Kidney glomerular epithelial cell (primary cell): ENCODE data around the gene RFX5.

Source experiments
- DNase-seq: peaks from one replicate; lab custom pipeline; 2025; lab: John Stamatoyannopoulos, UW

The RFX5 gene

DNA sequence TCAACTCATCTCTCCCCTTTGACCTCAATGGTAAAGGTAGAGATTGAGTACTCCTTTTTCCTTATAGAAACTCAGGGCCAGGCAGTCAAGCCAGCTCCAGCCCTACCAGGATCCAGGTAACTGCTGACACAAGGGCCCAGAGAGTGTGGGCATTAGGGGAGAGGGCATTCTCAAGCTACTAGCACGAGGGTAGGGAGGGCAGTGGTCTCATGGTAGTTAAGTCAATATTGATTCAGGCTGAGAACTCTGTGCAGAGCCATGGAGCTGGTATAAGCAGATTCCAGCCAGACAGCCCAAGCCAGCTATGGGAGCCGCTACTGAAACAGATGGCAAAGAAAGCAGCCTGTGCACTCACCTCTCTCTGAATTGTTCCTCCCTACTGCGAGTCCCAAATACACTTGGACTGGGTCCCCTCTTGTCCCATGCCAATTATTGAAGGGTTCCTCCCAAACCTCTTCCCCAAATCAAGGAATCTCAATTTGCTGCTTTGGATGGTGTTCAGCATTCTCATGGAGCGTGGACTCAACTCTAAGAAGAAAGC is 22.6 kb downstream of the RFX5 start:
- no peak for DNase-seq

DNA sequence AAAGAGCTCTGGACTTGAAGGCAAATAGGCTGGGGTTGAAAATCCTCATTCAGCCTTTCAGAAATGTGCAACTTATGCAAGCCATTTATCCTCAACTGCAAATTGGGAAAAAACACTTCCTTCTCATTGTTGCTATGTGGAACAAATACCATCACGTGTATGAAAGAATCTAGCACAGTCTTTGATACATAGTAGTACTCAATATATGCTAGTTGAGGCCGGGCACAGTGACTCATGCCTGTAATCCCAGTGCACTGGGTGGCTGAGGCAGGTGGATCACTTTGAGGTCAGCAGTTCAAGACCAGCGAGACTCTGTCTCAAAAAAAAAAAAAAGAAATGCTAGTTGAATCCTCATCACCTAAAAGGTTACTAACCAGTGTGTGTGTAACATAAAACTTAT is 28.1 kb downstream of the RFX5 start:
- no peak for DNase-seq

DNA sequence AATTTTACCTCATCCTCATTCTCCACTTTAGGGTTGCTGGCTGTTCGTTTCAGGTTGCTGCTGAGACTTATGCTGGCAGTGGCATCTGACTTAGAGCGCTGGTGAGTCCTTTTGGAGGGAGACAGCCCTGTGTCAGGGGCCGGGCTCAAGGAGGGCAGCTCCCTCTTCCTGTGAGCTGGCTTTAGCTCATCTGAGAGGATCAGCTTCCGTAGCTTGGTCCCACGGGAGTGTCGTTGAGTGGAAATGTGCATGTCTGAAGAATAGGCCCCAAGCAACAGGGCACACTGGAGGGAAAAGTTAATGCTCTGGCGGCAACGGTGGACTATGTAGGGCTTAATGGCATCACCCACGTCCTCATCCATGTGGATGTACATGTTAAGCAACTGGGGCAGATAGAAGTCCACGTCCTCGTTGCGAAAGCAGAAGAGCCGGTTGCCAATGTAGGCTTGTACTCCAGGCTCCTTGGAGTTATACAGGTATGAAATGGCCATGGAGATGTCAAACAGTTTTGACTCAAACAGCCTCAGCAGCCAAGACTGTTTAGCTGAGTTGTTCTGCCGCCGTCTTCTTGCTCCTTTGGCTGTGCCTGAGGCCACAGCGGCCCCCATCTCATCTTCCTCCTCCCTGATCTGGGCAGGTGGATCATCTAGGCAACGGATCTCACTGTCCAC is 31.4 kb downstream of the RFX5 start:
- DNase-seq: no peak

DNA sequence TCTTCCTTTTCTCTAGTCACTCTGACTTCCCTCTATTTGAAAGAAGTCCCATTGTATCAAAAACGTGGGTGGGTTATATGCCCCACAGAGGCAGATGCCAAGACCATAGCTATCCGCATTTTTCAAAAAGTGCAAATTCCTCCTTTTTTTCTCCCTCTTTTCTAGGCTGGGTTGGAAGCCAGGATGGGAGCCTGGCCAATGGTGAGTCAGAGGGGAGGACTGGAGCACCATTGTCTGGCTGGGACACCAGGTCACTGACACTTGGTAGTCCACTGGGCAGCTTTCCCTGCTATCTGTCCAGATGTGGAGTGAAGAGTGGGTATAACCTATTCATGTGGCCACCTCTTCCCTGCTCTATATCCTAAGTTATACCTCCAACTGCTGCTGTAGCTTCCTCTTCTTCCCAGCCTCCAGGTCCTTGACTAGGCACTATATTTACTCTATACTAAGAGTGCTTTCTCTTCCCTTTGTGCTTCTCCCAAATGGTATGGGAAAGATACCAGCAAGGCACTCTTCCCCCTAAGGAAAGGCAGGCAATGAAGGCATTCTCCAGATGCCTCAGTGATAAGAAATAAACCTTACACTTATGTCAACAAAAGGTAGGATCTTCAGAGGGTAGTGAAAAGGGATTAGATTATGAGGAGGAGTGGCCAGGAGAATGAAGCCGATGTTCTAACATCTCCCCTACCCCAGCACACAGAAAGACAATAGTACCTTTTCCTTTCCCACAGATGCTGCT is 32.7 kb downstream of the RFX5 start:
- DNase-seq: peak; percentile 14

GRCh38 chr1:151313501-151313900 is 33.6 kb downstream of the RFX5 start:
- DNase-seq: no peak

DNA sequence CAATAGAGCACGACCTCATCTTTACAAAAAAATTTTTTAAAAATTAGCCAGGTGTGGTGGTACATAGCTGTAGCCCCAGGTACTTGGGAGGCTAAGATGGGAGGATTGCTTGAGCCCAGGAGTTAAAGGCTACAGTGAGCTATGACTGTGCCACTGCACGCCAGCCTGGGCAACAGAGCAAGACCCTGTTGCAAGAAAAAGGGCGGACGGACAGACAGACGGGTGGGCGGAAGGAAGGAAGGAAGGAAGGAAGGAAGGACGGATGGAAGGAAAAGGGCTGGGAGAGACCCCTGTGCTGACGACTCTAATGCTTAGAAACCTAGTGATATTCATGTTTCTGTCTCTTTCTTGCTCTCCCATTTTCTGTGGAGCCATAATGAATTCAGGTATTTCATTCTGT is 34.2 kb downstream of the RFX5 start:
- no peak for DNase-seq

DNA sequence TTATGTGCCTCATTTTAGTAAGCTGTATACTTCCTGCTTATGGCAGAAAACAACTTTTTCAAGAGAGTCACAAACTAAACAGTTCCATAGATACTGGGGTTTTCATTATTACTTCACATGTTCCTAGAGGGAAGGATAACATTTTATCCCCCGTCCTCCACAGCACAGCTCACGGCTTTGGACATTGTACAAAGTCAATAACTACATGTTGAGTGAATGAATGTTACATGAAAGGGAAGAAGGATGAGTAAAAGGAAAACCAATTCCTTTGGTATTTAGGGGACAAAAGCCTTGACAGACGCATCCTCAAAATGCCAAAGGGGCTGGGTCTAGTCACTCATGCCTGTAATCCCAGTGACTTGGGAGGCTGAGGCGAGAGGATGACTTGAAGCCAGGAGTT is 34.6 kb downstream of the RFX5 start:
- peak; percentile 50 for DNase-seq

DNA sequence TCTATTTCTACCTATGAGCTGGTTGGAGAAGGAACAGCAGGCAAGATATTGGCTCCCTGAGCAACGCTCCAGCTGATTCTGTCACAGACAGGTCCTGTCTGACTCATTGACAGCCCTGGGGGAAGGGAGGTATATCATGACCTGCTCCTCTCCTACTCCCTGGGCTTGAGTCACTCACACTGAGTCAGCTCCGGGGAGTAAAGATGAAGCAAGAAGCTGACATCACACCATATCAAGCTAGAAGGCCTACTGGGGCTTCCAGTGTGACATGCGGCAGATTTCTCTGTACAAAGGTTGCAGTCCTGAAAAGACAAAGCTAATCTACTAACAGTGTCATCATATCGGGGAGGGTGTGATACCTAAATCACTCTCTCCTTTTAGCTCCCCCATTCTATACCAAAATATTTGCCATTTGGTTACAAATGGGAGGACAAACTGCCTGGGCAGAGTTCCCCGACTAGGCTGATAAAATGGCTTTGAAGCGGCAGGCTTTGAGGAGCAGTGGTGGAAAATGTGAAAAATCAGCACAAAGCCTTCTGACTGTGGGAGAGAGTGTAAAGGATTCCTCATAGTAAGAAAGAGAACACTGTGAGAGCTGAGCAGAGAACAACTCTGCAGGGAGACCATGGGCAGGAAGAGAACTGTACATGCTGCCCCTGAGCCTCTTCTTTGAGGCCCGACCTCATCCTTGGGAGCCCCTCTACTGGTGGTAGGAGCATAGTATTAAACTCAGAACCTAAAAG is 35.3 kb downstream of the RFX5 start:
- DNase-seq: peak; percentile 96

DNA sequence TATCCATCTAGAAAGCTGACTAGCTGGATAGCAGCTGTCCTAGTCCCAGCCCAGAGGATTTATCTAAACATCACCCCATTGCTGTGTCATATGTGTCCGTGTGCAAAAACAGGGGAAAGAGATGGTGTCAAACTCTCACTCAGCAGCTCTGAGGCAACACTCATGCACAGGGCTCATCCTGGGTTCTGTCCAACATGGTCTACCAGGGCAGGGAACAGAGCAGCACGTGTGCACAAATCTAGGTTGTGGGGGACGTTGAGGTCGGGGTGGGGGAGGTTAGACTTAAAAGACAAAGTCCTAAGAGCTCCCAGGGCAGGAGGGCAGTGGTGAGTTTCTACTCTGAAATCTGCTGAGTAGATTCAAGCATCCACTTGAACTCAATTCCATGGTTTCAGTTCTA is 36.0 kb downstream of the RFX5 start:
- DNase-seq: no peak

DNA sequence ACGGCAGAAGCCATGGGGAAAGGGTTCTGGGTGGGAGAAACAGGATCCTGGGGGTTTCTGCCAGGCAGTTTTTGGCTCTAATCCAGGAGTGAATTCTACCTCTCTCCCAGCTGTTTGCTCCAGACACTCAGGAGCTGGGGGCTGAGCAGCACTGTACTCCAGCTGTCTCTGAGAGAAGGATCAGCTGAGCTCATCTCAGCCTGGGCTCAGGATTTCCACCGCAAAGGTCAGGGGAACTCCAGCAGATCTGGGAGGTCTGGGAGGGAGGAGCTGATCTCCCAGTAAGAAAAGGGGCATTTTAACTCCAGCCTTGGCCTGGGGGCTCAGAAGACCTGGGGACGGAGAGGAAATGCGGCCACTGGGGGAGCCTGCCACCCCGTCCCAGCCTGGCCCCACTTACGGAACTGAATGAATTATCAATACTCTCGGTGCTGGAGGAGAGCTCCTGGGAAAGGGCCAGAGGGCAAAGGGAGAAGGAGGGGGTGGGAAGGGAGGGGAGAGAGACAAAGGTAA is 37.2 kb downstream of the RFX5 start:
- peak; percentile 20 for DNase-seq

- DNase-seq: no peak
These were observed 52.1 kb downstream of the RFX5 start for GRCh38 chr1:151294742-151295462.

DNA sequence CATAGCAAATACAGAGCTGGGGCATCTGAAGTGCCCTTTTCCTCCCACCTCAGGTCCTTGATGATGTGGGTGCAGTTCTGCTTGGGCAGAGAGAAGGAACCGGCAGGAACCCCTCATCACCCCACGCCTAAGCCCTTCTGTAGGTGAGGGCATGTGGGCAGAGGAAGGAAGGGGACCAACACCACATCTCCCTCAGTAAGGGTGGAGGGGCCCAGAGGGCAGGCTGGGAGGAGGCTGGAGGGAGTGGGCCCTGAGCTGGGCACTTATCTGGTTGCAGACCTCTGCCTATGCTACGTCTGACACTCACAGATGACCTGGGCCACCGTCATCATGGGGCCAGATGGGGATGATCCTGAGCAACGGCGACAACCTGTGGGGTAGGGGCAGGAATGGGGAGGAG is 54.0 kb downstream of the RFX5 start:
- DNase-seq: no peak

DNA sequence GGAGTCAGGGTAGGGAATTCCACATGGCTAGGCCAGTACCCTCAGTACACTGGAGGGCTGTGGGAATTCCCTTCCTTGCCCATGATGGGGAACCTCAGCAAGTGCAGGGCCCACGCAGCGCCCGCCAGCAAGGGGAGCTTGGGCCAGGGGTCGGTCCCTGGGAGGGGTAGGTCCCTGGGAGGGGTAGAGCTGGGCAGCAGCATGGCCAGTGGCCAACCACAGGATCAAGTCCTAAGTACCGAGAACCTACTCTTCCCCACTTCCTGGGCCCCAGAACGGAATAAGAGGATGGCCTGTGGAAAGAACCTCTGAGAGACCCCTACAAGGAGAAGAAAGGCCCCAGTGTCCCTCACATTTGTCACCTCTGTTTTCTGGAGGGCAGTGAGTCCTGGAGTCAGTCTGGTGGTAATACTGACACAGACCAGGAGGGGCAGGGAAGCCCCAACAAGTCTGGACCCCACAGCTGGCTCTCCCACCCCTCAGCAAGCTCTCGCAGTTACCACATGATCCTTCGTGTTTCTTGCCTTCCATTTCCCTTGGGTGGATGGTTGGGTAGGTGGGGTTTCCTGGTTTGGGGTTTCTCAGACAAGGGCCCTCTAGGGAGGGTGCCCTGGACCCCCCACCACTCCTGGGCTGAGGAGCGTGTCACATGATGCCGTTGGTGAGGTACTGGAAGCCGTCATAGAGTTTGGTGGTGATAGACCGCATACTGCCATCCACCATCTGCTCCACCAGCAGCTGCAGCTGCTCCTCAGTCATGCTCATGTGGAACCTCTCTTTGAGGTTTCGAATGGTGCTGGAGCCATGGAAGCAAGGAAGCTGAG is 54.6 kb downstream of the RFX5 start:
- no peak for DNase-seq

DNA sequence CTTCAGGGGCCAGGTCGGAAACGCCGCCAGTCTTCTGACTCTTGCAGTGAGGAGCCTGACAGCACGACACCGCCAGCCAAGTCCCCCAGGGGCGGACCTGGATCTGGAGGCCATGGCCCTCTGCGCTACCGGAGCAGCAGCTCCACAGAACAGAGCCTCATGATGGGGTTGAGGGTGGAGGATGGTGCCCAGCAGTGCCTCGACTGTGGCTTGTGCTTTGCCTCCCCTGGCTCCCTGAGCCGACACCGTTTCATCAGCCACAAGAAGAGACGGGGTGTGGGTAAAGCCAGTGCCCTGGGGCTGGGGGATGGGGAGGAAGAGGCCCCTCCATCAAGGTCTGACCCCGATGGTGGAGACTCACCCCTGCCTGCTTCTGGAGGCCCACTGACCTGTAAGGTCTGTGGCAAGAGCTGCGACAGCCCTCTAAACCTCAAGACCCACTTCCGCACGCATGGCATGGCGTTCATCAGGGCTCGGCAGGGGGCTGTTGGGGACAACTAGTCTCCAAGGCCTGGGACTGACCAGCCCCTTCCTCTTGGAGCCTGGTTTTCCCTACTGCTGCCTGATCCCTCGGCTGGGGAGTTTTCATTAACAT is 56.2 kb downstream of the RFX5 start:
- no peak for DNase-seq
